Measurements from ENCODE around the gene GSDMA.

The GSDMA gene

DNA sequence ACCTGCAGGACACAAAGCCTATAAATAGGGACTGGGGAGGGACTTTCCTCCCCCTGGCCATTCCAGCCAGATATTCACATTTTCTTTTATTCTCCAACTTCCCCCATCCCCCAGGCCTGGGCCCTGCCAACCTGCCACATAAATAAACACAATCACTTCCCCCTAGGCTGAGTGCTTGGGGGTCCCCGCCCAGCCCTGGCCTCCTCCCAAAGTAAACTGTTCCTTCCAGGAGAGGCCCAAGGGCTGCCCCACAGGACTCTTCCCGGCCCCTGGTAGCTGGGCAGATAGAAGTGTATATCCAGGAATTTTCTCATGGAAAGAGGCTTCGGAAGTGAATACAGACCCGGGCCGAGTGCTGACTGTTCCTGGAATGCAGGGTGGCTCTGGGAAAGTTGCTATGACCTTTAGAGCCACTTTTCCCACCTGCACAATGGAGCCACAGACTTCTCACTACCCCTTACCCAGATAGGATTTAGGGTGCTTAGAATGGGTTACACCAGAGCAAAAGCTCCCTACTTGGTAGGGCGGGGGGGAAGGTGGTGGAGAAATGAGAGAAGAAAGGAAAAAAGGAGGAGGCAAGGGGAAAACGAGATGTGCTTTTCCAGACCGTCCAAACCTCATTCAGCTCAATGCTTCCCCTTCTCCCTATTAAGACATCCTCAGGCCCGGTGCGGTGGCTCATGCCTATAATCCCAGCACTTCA is 60.9 kb downstream of the GSDMA start:
- DNase-seq = no peak

DNA sequence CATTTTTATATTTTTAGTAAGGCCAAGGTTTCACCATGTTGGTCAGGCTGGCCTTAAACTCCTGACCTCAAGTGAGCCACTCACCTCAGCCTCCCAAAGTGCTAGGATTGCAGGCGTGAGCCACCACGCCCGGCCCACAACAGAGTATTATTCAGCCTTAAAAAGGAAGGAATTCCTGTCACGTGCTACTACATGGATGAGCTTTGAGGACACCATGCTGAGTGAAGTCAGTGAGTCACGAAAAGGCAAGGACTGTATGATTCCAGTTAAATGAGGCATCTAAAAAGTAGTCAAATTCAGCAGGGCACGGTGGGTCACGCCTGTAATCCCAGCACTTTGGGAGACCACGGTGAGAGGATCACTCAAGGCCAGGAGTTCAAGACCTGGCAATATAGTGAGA is 62.1 kb downstream of the GSDMA start:
- no peak for DNase-seq

DNA sequence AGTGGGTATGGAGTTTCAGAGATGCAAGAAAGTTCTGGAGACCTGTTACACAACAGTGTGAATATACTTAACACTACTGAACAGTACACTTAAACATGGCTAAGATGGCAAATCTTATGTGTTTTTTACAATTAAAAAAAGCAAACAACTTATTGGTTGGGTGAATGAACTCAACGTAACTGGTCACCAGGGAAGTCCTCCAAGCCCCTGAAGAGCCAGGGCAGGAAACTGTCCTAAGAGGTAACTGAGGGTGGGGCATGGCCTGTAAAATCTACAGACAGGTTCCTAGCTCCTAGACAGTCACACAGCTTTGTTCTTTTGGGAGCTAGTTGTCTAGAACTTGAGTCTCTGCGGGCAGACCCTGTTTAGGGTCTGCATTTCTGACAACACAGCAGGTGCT is 62.8 kb downstream of the GSDMA start:
- no peak for DNase-seq

DNA sequence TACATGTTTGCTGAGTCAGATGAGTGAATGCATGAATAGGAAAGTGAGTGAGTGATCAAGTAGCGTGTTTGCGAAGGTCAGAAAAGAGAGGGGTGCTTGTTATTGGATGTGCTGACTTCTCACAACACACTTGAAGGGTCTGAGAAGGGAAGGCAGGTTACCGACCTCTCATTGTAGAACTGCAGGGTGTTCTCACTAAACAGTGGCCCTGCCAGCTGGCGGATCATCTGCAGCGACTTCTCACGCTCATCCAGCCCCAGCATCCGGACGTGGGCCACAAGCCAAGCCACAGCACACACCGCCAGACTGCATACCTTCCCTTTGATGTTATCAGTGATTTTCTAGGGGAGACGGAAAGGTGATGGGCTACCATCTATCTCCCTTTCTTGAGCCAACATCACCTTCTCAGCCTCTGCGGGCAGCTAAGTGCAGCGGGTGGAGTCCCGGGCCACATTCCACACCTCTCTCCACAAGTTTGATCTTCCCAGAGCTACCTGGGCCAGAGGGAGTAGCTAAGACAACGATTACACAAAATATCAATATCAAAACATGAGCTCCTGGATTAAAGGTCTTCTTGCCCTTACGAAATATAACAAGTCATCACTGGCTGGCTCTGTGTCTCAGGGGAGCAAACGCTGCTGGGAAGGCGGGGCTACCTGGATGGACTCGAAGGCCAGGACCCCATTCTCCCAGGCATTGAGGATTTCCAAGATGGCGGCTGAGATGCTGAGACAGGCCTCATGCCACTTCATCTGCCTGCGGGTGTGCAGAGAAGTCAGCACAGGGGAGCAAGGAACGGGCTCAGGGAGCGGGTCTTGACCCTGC is 63.4 kb downstream of the GSDMA start:
- no peak for DNase-seq

DNA sequence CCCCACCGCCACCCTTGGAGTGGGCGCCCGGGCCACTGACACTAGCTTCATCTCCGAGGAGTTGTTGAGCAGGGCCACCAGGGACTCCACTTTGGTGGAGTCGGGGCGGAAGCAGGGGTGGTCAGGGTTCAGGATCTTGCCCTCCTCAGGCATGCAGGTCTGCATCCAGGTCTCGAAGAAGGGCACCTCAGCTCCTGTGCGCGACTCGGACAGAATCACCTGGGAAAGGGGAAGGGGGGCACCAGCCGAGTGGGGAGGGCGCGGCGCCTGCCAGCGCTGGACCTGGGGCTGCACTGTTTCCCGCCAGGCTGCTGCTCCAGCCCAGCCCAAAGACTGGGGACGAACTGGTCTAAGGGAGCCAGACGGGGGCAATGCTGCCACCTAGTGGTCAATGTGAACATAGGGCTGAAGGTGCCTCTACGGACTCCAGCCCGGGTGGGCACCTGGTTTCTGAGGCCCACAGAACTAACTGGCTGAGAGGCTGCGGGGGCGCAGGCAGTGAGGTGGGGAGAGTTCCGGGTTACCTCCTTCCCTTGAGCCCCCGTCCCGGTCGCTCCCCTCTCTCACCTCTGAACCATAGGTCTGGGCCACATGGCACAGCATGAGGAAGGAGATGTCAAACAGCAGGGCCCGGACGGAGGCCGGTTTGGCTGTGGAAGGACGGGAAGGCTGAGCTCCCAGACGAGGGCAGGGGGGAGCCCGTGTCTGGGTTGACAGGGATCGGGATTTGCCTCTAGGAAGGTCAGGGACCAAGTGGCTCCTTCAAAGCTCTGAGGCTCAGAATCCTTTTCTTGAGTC is 64.2 kb downstream of the GSDMA start:
- DNase-seq = peak in 1 of 2 experiments; percentile 67
